Measurements from ENCODE around the gene ELF2.

ELF2 gene

GRCh38 chr4:139209470-139210063, 32.5 kb upstream of the ELF2 start:
- Histone ChIP-seq H3K4me3 (ENCODE audit: severe bottlenecking) (no peak overlapping the region), H3K27ac (ENCODE audit: poor library complexity, severe bottlenecking) (no peak overlapping the region), H3K27me3 (ENCODE audit: insufficient read depth, poor library complexity, severe bottlenecking) (no peaks in the 10 kb centered on the region), H3K36me3 (ENCODE audit: low read depth) (no peaks in the 10 kb centered on the region), H3K4me1 (ENCODE audit: insufficient read depth, poor library complexity, severe bottlenecking) (no peaks in the 10 kb centered on the region), H3K9me3 (ENCODE audit: severe bottlenecking) (no peaks in the 10 kb centered on the region)
- ATAC-seq (ENCODE audit: low read depth) (no peak), DNase-seq (ENCODE audit: low spot score) (no peak)
- no peak for TF ChIP-seq CTCF (IDR thresholded peaks at IDR 0.05; ENCODE audit: poor library complexity, severe bottlenecking)

- H3K27me3 ChIP-seq (ENCODE audit: insufficient read depth, poor library complexity, severe bottlenecking) = no peaks in the 10 kb centered on the region
- no peaks in the 10 kb centered on the region for H3K4me1 ChIP-seq (ENCODE audit: insufficient read depth, poor library complexity, severe bottlenecking)
- no peak for ATAC-seq (ENCODE audit: low read depth)
- H3K36me3 ChIP-seq (ENCODE audit: low read depth) = no peaks in the 10 kb centered on the region
- no peak for DNase-seq (ENCODE audit: low spot score)
- no peaks in the 10 kb centered on the region for H3K9me3 ChIP-seq (ENCODE audit: severe bottlenecking)
- TF ChIP-seq CTCF (IDR thresholded peaks at IDR 0.05; ENCODE audit: poor library complexity, severe bottlenecking) = no peak
- no peak overlapping the region for H3K4me3 ChIP-seq (ENCODE audit: severe bottlenecking)
- no peak overlapping the region for H3K27ac ChIP-seq (ENCODE audit: poor library complexity, severe bottlenecking)
These were observed 31.5 kb upstream of the ELF2 start for GRCh38 chr4:139208404-139208945.

GRCh38 chr4:139207873-139208403, 30.9 kb upstream of the ELF2 start:
- Histone ChIP-seq H3K36me3 (ENCODE audit: low read depth) (no peaks in the 10 kb centered on the region), H3K9me3 (ENCODE audit: severe bottlenecking) (no peaks in the 10 kb centered on the region), H3K4me1 (ENCODE audit: insufficient read depth, poor library complexity, severe bottlenecking) (no peaks in the 10 kb centered on the region), H3K27me3 (ENCODE audit: insufficient read depth, poor library complexity, severe bottlenecking) (no peaks in the 10 kb centered on the region), H3K27ac (ENCODE audit: poor library complexity, severe bottlenecking) (no peak overlapping the region), H3K4me3 (ENCODE audit: severe bottlenecking) (no peak overlapping the region)
- no peak for ATAC-seq (ENCODE audit: low read depth)
- DNase-seq (ENCODE audit: low spot score) = no peak
- TF ChIP-seq CTCF (IDR thresholded peaks at IDR 0.05; ENCODE audit: poor library complexity, severe bottlenecking) = no peak

- DNase-seq (ENCODE audit: low spot score) = no peak
- Histone ChIP-seq H3K27ac (ENCODE audit: poor library complexity, severe bottlenecking) (no peak overlapping the region), H3K4me3 (ENCODE audit: severe bottlenecking) (no peak overlapping the region), H3K27me3 (ENCODE audit: insufficient read depth, poor library complexity, severe bottlenecking) (no peaks in the 10 kb centered on the region), H3K9me3 (ENCODE audit: severe bottlenecking) (no peaks in the 10 kb centered on the region), H3K4me1 (ENCODE audit: insufficient read depth, poor library complexity, severe bottlenecking) (no peaks in the 10 kb centered on the region), H3K36me3 (ENCODE audit: low read depth) (no peaks in the 10 kb centered on the region)
- no peak for ATAC-seq (ENCODE audit: low read depth)
- no peak for TF ChIP-seq CTCF (IDR thresholded peaks at IDR 0.05; ENCODE audit: poor library complexity, severe bottlenecking)
These were observed 30.2 kb upstream of the ELF2 start for GRCh38 chr4:139207247-139207646.

- Histone ChIP-seq H3K9me3 (ENCODE audit: severe bottlenecking) (no peaks in the 10 kb centered on the region), H3K27ac (ENCODE audit: poor library complexity, severe bottlenecking) (no peak overlapping the region), H3K4me3 (ENCODE audit: severe bottlenecking) (no peak overlapping the region), H3K36me3 (ENCODE audit: low read depth) (no peaks in the 10 kb centered on the region), H3K4me1 (ENCODE audit: insufficient read depth, poor library complexity, severe bottlenecking) (no peaks in the 10 kb centered on the region), H3K27me3 (ENCODE audit: insufficient read depth, poor library complexity, severe bottlenecking) (no peaks in the 10 kb centered on the region)
- ATAC-seq (ENCODE audit: low read depth) (no peak), DNase-seq (ENCODE audit: low spot score) (no peak)
- no peak for TF ChIP-seq CTCF (IDR thresholded peaks at IDR 0.05; ENCODE audit: poor library complexity, severe bottlenecking)
These were observed 26.0 kb upstream of the ELF2 start for GRCh38 chr4:139202991-139203390.
